ENCODE results near the gene GRB10. TPM values are rescaled to one million over a fixed set of nuclear protein-coding genes. Genes with fewer than 3 reads are reported as not detected.

GRB10 gene
- total RNA-seq, 4 donors from 2014 or later = 40.4 to 88.6 (median 61.1) TPM

GRCh38 chr7:50723888-50724287 is 58.8 kb downstream of the GRB10 start:
- in situ Hi-C loops (cut with MboI; ENCODE audit: low sequenced_read_pairs in 4 of 4) = no loop called here

DNA sequence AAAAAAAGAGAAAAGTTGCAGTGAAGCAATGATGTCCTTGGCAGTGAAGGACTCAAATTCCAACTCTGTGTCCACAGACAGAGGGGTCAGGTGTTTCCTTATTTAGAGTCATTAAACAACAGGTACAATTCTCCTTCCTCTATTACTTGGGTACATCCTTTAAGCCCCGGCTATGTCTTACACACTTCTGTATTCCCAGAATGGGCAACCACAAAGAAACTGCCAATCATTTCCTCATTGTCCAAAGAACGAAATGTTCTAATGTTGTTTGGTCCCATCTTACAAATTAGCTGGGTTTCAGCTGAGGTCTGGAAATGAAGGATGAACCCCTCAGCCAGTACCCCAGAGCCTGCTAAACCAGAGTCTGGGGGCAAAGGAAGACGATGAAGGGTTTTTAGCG is 59.5 kb downstream of the GRB10 start:
- no peak for DNase-seq
- H3K27ac ChIP-seq = peak overlapping the region in 1 of 4 donors; percentile 42
- H3K4me3 ChIP-seq = no peak overlapping the region
- in situ Hi-C loops (cut with MboI; ENCODE audit: low sequenced_read_pairs in 4 of 4) (no loop called here), intact Hi-C loops (cut with DNase I; ENCODE audit: low total_unique reads) (no loop called here)
- TF ChIP-seq, protein P1, sequence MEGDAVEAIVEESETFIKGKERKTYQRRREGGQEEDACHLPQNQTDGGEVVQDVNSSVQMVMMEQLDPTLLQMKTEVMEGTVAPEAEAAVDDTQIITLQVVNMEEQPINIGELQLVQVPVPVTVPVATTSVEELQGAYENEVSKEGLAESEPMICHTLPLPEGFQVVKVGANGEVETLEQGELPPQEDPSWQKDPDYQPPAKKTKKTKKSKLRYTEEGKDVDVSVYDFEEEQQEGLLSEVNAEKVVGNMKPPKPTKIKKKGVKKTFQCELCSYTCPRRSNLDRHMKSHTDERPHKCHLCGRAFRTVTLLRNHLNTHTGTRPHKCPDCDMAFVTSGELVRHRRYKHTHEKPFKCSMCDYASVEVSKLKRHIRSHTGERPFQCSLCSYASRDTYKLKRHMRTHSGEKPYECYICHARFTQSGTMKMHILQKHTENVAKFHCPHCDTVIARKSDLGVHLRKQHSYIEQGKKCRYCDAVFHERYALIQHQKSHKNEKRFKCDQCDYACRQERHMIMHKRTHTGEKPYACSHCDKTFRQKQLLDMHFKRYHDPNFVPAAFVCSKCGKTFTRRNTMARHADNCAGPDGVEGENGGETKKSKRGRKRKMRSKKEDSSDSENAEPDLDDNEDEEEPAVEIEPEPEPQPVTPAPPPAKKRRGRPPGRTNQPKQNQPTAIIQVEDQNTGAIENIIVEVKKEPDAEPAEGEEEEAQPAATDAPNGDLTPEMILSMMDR (IDR thresholded peaks at IDR 0.05 in 4 of 5, conservative IDR thresholded peaks at IDR 0.05 in 1 of 5) = no peak
- TF ChIP-seq POLR2A (IDR thresholded peaks at IDR 0.05) = no peak
- H3K27me3 ChIP-seq = no peaks in the 10 kb centered on the region
- ATAC-seq = no peak
- H3K36me3 ChIP-seq = no peaks in the 10 kb centered on the region
- no peaks in the 10 kb centered on the region for H3K9me3 ChIP-seq
- H3K4me1 ChIP-seq = peaks cover 30 to 57% of the 10 kb centered on the region in 2 donors

More at GRCh38 chr7:50723888-50724287, 58.8 kb downstream of the GRB10 start:
- Histone ChIP-seq H3K9me3 (no peaks in the 10 kb centered on the region), H3K36me3 (no peaks in the 10 kb centered on the region), H3K4me3 (no peak overlapping the region), H3K27me3 (no peaks in the 10 kb centered on the region), H3K27ac (peak overlapping the region in 1 of 4 donors; percentile 42), H3K4me1 (peaks cover 35 to 57% of the 10 kb centered on the region in 2 donors)
- TF ChIP-seq POLR2A (IDR thresholded peaks at IDR 0.05) = no peak
- TF ChIP-seq, protein P1 (IDR thresholded peaks at IDR 0.05 in 4 of 5, conservative IDR thresholded peaks at IDR 0.05 in 1 of 5) = no peak
- ATAC-seq (peak; percentile 17 to 31), DNase-seq (no peak)
- intact Hi-C loops (cut with DNase I; ENCODE audit: low total_unique reads) = no loop called here

DNA sequence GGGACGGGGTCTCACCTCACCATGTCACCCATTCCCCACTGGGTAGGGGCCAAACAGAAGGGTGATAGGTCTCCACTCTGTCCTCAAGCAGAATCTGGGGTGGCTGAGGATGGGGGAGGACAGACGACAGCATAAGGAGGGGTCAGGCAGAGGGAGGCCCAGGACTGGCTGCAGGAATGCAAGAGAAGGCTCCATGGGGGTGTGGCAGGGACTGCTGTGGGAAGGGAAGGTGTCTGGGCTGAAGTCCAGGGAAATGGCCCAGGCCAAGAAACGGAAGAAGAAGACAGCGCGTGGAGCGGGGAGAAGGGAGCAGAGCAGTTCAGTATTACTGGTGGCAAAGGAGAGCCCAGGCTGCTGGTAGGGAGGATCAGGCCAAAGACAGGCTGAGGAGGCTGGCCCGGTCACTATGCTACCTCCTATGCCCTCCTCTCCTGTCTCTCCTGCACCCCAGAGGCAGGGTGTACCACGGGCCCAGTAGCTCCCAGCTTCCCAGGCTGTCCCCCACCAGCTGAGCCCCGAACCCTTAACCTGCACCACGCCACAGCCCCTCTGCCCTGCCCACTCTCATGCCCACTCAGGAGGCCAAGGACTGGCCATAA is 60.9 kb downstream of the GRB10 start:
- peaks cover 29 to 49% of the 10 kb centered on the region in 2 donors for H3K4me1 ChIP-seq
- intact Hi-C loops (cut with DNase I; ENCODE audit: low total_unique reads) (no loop called here), in situ Hi-C loops (cut with MboI; ENCODE audit: low sequenced_read_pairs in 4 of 4) (no loop called here)
- no peaks in the 10 kb centered on the region for H3K9me3 ChIP-seq
- TF ChIP-seq POLR2A (IDR thresholded peaks at IDR 0.05) = no peak
- TF ChIP-seq, protein P1 (IDR thresholded peaks at IDR 0.05 in 4 of 5, conservative IDR thresholded peaks at IDR 0.05 in 1 of 5) = no peak
- H3K4me3 ChIP-seq = no peak overlapping the region
- DNase-seq (no peak), ATAC-seq (no peak)
- no peak overlapping the region for H3K27ac ChIP-seq
- no peaks in the 10 kb centered on the region for H3K27me3 ChIP-seq
- H3K36me3 ChIP-seq = no peaks in the 10 kb centered on the region

- intact Hi-C loops (cut with DNase I; ENCODE audit: low total_unique reads) = no loop called here
- DNase-seq = no peak
These were observed 61.5 kb downstream of the GRB10 start for GRCh38 chr7:50721160-50721559.

More at GRCh38 chr7:50721160-50721559, 61.5 kb downstream of the GRB10 start:
- H3K36me3 ChIP-seq = no peaks in the 10 kb centered on the region
- TF ChIP-seq, protein P1 (IDR thresholded peaks at IDR 0.05 in 4 of 5, conservative IDR thresholded peaks at IDR 0.05 in 1 of 5) = no peak
- no peak for TF ChIP-seq POLR2A (IDR thresholded peaks at IDR 0.05)
- no peak overlapping the region for H3K27ac ChIP-seq
- peak in 1 of 2 donors; percentile 28 for ATAC-seq
- in situ Hi-C loops (cut with MboI; ENCODE audit: low sequenced_read_pairs in 4 of 4) = no loop called here
- no peaks in the 10 kb centered on the region for H3K27me3 ChIP-seq
- H3K4me3 ChIP-seq = no peak overlapping the region
- H3K4me1 ChIP-seq = peaks cover 28 to 45% of the 10 kb centered on the region in 2 donors
- no peaks in the 10 kb centered on the region for H3K9me3 ChIP-seq
